ENCODE data around the gene TSEN34.

TSEN34 gene

GRCh38 chr19:54191011-54191810, at the start of gene TSEN34:
Gene TSEN34, plus strand, starts transcription at chr19:54191308. Its CDS starts 57 bp downstream, at chr19:54191365.
- peak; percentile 78 for DNase-seq

DNA sequence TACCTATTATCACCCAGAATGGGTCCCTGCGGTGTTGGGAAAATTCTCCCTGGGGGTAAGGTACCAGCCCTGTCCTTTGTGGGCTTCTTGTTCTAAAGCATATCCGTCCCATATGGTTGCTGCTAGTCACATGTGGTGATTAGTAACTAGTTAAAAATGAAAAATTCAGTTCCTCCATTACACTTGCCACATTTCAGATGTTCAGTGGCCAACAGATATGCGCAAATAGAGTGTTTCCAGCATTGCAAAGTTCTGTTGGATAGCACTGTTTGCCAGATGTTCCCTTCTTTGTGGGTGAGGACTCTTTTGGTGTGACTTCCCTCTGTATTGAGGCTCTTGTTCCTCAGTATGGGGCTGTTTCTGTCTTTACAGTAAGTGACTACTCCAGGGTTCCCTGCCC, 49.8 kb upstream of the TSEN34 start:
- DNase-seq, result peak; percentile 39

DNA sequence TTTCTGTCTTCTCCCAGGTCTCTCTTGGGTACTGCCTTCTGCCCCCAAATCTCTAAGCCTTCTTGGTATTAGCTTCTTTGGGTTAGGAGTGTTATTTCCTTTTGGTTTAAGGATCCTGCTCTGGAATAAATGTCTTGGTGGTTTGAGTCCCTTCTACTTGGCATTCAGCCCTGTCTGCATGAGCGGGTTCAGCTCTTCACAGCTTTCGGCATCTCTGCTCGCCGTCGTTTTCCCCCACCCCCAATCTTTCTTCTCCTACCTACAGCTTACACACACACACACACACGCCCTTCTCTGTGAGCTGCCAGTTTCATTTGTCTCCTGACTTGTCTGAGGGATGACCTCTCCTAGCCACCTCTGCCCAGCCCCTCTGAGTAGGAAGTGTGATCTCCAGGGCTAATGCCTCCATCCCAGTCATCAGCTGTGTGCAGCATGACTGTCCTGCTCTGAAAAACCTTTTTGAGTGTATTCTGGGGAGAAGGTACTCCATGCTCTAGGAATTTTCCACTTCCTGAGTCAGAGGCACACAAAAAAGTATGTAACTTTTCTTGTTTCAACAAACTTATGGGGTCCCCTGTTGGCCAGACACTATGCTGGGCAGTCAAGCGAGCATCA, 48.8 kb upstream of the TSEN34 start:
- no peak for DNase-seq

DNA sequence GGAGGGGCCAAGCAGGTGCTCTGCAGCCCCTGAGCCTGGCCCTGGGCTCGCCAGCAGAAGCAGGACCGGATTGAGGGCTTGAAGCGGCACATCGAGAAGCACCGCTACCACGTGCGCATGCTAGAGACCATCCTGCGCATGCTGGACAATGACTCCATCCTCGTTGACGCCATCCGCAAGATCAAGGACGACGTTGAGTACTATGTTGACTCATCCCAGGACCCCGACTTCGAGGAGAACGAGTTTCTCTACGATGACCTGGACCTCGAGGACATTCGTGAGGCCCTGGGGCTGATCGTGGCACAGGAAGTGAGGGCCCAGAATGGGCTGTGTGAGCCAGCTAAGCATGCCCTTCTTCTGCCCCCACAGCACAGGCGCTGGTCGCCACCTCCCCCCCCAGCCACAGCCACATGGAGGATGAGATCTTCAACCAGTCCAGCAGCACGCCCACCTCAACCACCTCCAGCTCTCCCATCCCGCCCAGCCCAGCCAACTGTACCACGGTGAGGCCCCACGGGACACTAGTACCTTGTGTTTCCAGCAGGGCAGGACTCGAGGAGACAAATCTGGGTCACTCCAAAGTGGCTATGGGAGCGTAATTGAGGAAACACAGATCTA, 45.5 kb upstream of the TSEN34 start:
- DNase-seq, result no peak

DNA sequence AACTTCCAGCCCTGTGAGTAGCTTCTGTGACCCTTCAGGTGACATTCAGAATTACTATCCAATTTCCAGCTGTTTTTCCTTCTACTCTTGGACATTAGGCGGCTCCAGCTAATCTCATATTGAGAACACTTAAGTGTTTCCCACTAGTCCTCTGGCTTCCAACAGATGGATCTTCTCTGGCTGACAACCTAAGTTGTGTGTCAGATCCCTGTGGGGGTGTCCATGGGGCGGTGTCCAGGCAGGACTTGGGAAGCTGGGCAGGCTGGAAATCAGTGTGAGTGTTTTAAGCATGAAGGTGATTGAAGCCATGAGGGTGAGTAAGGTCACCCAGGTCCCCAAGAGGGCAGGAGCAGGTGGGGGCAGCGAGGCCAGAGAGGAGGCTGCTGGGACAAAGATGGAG, 43.4 kb upstream of the TSEN34 start:
- DNase-seq, result no peak

DNA sequence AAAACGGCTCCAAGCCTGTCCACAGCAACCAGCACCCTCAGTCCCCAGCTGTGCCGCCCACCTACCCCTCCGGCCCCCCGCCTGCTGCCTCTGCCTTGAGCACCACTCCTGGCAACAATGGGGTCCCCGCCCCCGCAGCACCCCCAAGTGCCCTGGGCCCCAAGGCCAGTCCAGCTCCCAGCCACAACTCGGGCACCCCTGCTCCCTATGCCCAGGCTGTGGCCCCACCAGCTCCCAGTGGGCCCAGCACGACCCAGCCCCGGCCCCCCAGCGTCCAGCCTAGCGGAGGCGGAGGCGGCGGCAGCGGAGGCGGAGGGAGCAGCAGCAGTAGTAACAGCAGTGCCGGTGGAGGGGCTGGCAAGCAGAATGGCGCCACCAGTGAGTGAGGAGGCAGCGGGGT, 43.0 kb upstream of the TSEN34 start:
- no peak for DNase-seq

GRCh38 chr19:54149021-54149812, 41.9 kb upstream of the TSEN34 start:
- DNase-seq, result no peak

DNA sequence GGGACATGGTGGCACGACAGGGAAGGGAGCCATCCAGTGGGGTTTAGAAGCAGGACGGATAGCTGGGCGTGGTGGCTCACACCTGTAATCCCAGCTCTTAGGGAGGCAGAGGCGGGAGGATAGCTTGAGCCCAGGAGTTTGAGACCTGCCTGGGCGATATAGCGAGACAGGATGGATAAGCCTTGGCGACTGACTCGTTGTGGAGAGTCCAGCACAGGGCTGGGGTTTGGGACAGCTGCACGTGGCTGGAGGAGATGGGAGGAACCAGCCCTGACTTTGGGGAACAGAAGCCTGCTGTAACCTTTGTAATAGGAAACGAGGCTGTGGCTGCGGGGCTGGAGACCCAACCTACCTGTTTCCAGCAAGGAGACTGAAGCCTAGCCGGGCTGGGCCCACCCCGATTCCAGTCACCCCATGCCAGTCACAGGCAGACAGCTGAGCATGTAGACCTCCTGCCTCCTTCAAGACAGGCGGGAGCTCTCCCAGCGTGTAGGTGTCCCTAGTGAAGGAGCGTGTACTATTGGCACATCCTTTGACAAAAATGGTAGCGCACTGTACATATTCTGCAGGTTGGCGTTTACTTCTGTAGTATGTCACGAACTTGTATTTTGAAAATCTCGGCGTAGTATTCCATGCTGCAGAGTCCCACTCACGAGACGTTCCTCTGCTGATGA, 39.6 kb upstream of the TSEN34 start:
- no peak for DNase-seq

GRCh38 chr19:54152267-54152666, 38.8 kb upstream of the TSEN34 start:
- no peak for DNase-seq

DNA sequence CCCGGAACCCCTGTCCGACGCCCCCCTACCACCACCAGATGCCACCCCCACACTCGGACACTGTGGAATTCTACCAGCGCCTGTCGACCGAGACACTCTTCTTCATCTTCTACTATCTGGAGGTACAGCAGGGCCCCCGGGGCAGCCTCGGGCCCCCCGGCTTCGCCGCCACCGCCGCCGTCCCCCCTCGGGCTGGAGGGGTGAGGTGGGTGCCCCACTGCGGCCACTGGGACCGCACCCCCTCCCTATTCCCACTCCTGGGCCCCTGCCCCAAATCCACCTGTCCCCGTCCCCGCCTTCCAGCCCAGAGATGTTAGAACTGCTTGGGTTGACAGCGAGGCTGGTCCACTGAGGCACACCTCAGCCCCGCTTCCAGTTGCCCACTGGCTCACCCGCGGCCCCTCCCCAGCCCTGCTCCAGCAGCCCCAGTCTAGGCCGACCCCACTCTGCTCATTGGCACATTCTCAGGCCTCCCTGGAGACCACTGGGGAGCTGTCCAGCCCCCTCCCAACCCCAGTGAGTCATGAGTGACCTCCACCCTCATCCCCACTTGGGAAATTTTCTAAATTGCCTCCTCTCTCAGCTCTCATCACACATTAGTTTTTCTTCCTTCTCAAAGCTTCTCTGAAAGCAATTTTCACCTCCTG, 38.1 kb upstream of the TSEN34 start:
- no peak for DNase-seq

DNA sequence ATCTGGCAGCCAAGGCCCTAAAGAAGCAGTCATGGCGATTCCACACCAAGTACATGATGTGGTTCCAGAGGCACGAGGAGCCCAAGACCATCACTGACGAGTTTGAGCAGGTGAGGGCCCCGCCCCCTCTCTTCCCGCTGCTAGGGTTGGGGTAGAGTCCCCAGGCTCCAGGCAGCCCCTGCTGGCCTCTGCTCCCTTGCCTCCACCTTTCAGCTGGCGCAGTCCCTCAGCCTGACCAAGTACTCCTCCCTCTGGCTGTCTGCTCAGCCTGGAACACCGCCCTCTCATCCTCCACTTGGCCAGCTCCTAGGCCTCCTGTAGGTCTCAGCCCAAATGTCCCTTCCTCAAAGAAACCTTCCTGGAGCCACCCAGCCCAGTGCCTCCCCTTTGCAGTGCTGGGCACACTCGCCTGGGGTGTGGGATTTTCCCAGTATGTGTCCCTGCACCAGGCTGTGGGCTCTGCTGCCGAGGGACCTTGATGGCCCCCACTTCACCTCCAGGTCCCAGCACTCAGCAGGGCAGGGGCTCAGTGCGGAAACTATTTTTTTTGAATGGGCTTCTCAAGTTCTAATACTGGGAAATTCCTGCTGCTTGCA, 37.3 kb upstream of the TSEN34 start:
- no peak for DNase-seq

DNA sequence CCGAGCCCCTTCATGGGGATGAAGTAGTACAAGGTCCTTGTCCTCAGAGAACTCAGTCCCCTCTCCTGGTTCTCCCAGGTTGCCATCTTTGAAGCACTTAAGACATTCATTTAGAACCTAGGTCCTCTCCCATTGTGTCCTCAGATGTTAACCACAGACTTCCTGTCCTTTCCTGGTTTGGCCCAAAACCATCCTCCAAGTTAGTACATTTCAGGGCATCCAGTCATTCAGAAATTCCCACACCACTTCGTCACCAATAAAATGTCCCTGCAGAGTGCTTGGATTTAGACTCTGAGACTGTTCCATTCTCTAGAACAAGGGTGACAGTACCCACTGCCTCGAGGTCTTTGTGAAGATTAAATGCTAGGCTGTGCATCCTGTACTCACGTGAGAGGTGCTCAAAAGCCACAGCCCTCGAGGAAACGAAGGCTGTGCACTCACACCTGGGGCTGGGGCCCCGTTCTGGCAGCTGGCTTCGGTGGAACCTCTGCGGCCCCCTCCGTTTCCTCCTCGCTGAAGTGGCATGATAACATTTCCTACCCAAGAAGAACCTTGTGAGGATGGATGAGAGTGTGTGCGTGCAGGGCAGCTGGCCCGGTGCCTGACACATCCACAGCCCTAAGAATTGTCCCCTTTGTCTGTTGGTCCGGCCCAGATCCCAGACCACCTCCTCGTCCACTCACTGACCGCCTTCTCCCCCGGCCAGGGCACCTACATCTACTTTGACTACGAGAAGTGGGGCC, 36.3 kb upstream of the TSEN34 start:
- DNase-seq, result peak; percentile 16

DNA sequence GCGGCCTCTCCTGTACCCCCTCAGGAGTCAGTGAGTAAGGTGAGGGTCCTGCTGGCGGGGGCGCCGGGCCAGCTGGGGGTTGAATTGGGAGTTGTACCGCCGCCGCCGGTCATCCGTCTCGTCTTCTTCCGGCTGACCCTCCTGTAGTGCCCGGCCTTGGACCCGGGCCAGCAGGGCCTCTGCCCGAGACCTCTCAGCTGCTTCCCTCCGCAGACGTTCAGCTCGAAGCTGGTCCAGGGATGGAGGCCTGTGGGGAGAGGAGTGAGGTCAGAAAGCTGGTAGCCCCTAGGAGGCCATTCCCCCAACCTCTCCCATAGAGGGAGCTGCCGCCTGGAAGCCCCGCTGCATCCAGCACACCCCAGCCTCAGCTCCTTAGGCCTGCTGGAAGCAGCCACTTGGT, 35.4 kb upstream of the TSEN34 start:
- no peak for DNase-seq

- no peak for DNase-seq
These were observed 34.6 kb upstream of the TSEN34 start for GRCh38 chr19:54156490-54156889.

GRCh38 chr19:54156953-54157352, 34.2 kb upstream of the TSEN34 start:
- no peak for DNase-seq

- DNase-seq, result no peak
These were observed 32.2 kb upstream of the TSEN34 start for GRCh38 chr19:54158812-54159351.

GRCh38 chr19:54159352-54160181, 31.5 kb upstream of the TSEN34 start, which contains the start of gene LENG1:
Gene LENG1, minus strand, starts transcription at chr19:54159721. Its CDS starts 26 bp downstream, at chr19:54159695.
- DNase-seq, result peak; percentile 100

DNA sequence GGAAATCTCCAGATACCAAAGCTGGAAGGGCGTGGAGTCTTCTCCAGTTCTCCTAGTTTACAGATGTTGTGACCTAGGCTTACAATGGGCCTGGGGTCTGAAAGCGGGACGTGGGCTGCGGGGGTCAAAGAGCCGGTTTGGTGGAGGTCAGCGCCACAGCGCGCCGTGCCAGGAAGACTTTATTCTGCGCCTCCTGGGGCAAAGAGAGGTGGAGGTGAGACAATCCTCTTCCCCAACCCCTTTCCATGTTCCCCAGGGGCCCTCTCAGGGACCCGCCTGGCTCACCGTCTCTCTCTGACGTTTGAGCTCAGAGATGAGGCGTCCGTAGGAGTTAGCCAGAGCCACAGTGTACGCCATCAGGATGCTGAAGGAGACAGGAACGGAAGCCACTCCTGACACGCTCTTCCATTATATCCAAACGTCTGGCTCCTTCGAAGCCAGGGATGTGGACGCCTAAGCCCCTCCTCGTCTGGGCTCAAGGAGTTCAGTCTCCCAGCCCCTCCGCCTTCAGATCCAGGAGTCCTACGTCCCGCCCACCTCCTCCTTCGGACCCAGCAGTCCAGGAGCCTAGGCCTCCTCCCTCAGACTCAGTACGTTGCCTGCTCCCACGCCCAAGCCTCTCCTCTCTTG, 30.8 kb upstream of the TSEN34 start:
- no peak for DNase-seq

DNA sequence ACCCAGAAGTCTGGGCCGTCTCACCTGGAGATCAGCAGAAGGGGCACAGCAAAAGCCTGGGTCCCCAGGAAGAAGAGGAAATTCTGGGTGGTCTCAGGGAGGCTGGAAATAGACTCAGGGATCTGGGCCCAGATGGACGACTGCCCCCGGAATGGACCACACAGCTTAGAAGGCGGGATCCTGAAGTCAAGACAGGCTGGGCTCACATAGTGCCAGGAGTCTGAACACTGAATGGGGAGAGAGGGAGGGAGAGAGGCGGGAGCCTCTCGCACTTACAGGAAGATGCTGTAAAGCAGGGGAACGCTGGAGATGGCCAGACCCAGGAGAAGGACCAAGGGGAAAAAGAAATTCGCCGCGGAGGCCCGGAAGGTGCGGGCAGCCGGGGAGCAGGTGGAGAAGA, 30.3 kb upstream of the TSEN34 start:
- DNase-seq, result no peak

Data from fibroblast of upper back skin (primary cell).